Measurements from ENCODE around the gene GPANK1. TPM values are rescaled to one million over a fixed set of nuclear protein-coding genes. Genes with fewer than 3 reads are reported as not detected.
A peak's percentile ranks its signal among the peaks of the same experiment; 100 is the strongest.

Gene GPANK1
- total and polyA plus RNA-seq, 2 of the 13 experiments (the other 11 are each of a cell fraction or from before 2014, with no cell fraction given), result 15.4 to 22.8 TPM

- no peak for TF ChIP-seq ZNF746 (CRISPR knock-in tag; IDR thresholded peaks at IDR 0.05)
- TF ChIP-seq JUND (CRISPR knock-in tag; IDR thresholded peaks at IDR 0.05), result no peak
- TF ChIP-seq TP53 (CRISPR knock-in tag; conservative IDR thresholded peaks at IDR 0.05), result no peak
These were observed 23.4 kb downstream of the GPANK1 start (continued) for GRCh38 chr6:31641370-31641769.

- 97% methylated on average over 6 of the region's 6 CpGs for WGBS (ENCODE audit: low lambda C conversion rate)
- BruUV-seq (replicated peaks), result TSS peak; percentile 69
- Histone ChIP-seq H4K20me1 (ENCODE audit: insufficient read depth, low read length) (no peaks in the 10 kb centered on the region; the same call in 1 of the 2 replicates), H3K9ac (ENCODE audit: insufficient read depth, low read depth, low read length) (no peak overlapping the region), H3K4me3 (replicated peaks in 1 of 3; ENCODE audit: insufficient read depth in 1 of 3, low read depth in 2 of 3, low read length in 3 of 3) (no peak overlapping the region), H3K27me3 (ENCODE audit: control insufficient read depth in 1 of 2, insufficient read depth in 2 of 2, low read length in 2 of 2) (no peaks in the 10 kb centered on the region), H3K27ac (ENCODE audit: extremely low read length, insufficient read depth, low read length) (no peak overlapping the region), H3K36me3 (replicated peaks in 1 of 2; ENCODE audit: control insufficient read depth in 1 of 2, insufficient read depth in 2 of 2, low read length in 2 of 2) (peaks cover 66 to 82% of the 10 kb centered on the region in 2 experiments), H3K4me2 (ENCODE audit: low read depth, low read length) (no peak overlapping the region), H3K9me3 (ENCODE audit: low read length) (no peaks in the 10 kb centered on the region), H3K4me1 (ENCODE audit: insufficient read depth, low read length) (peaks cover 28% of the 10 kb centered on the region), H3K79me2 (ENCODE audit: insufficient read depth, low read length) (no peaks in the 10 kb centered on the region), H2AFZ (ENCODE audit: low read length) (no peak overlapping the region)
- TF ChIP-seq ZNF414 (CRISPR knock-in tag; IDR thresholded peaks at IDR 0.05), result no peak
- no peak for TF ChIP-seq ZNF775 (CRISPR knock-in tag; IDR thresholded peaks at IDR 0.05; ENCODE audit: borderline replicate concordance)
- TF ChIP-seq RBM22 (optimal IDR thresholded peaks at IDR 0.05; ENCODE audit: low read length), result peak; percentile 30
- in situ Hi-C loops (cut with HindIII; ENCODE audit: extremely low pct_ligation_motif_present, low pct_unique_long_range_greater_than_20kb), result no loop called here
- DNase-seq (ENCODE audit: low spot score), result no peak
- no peak for FAIRE-seq
- no peak for ATAC-seq
- intact Hi-C loops (cut with micrococcal nuclease; ENCODE audit: unreplicated experiment), result no loop called here
- POLR2A ChIA-PET, result interaction anchor here (0.9 to 4.7 kb wide), 6 partner anchors 11 to 24 kb away, joined by 3 to 46 read pairs (median 12); partner anchors contain the start of genes APOM, BAG6, C6orf47 and GPANK1
- CTCF ChIA-PET (ENCODE audit: low intra/inter-chr PET ratio, low total read pairs), result no interaction called here
These were observed 24.2 kb downstream of the GPANK1 start for GRCh38 chr6:31640612-31641011.

GRCh38 chr6:31639449-31639861 is 25.3 kb downstream of the GPANK1 start:
- POLR2A ChIA-PET, result interaction anchor here (0.8 to 4.7 kb wide), 11 partner anchors 10 to 329 kb away, joined by 3 to 46 read pairs (median 6); partner anchors contain the start of genes APOM, BAG6, C6orf47 and GPANK1
- H3K27ac ChIP-seq (ENCODE audit: extremely low read length, insufficient read depth, low read length), result no peak overlapping the region
- no peaks in the 10 kb centered on the region for H3K79me2 ChIP-seq (ENCODE audit: insufficient read depth, low read length)
- TF ChIP-seq RBFOX2 (IDR thresholded peaks at IDR 0.05; ENCODE audit: low read depth, low read length), result 0 out of 2 replicates have a peak, but pooled peaks have one; percentile 35
- no peak for TF ChIP-seq ZBTB33 (CRISPR knock-in tag; IDR thresholded peaks at IDR 0.05)
- no peak for TF ChIP-seq ZNF224 (CRISPR knock-in tag; IDR thresholded peaks at IDR 0.05)
- no peak for TF ChIP-seq ZNF230 (CRISPR knock-in tag; IDR thresholded peaks at IDR 0.05)
- peak; percentile 74 for TF ChIP-seq AGO2 (optimal IDR thresholded peaks at IDR 0.05; ENCODE audit: low read depth, low read length)
- DNase-seq (ENCODE audit: low spot score) (no peak), FAIRE-seq (no peak), ATAC-seq (peak; percentile 4)
- CTCF ChIA-PET (ENCODE audit: low intra/inter-chr PET ratio, low total read pairs), result no interaction called here
- H3K4me1 ChIP-seq (ENCODE audit: insufficient read depth, low read length), result peaks cover 18% of the 10 kb centered on the region
- BruUV-seq (replicated peaks), result no TSS peak
- peaks cover 65 to 82% of the 10 kb centered on the region in 2 experiments for H3K36me3 ChIP-seq (replicated peaks in 1 of 2; ENCODE audit: control insufficient read depth in 1 of 2, insufficient read depth in 2 of 2, low read length in 2 of 2)
- no peaks in the 10 kb centered on the region for H3K9me3 ChIP-seq (ENCODE audit: low read length)
- no peaks in the 10 kb centered on the region; the same call in 1 of the 2 replicates for H4K20me1 ChIP-seq (ENCODE audit: insufficient read depth, low read length)
- H3K27me3 ChIP-seq (ENCODE audit: control insufficient read depth in 1 of 2, insufficient read depth in 2 of 2, low read length in 2 of 2), result no peaks in the 10 kb centered on the region
- in situ Hi-C loops (cut with HindIII; ENCODE audit: extremely low pct_ligation_motif_present, low pct_unique_long_range_greater_than_20kb), result no loop called here
- no peak overlapping the region for H3K4me2 ChIP-seq (ENCODE audit: low read depth, low read length)
- no peak overlapping the region for H3K9ac ChIP-seq (ENCODE audit: insufficient read depth, low read depth, low read length)
- no peak overlapping the region for H3K4me3 ChIP-seq (replicated peaks in 1 of 3; ENCODE audit: insufficient read depth in 1 of 3, low read depth in 2 of 3, low read length in 3 of 3)
- H2AFZ ChIP-seq (ENCODE audit: low read length), result no peak overlapping the region
- 97% methylated on average over 7 of the region's 10 CpGs for WGBS (ENCODE audit: low lambda C conversion rate)
- intact Hi-C loops (cut with micrococcal nuclease; ENCODE audit: unreplicated experiment), result no loop called here

Measured in HepG2 (cell line).